Heart left ventricle (tissue), 13 donors: ENCODE data around the gene XPO1.

Experiments used
- POLR2A ChIP-seq, 2 donors: fragments of 450-650 bp; IDR thresholded peaks; one replicate each; pipeline ENCODE4 v1.6.1; 2017; ENCODE audit warnings: antibody characterized with exemption in 2 of 2, mild to moderate bottlenecking in 2 of 2, moderate library complexity in 2 of 2
- TF ChIP-seq, protein P1 (sequence below), 12 donors: fragments of 200-600 bp; sonication (generic) in 4 of 12; IDR thresholded peaks; one replicate each; pipeline versions ENCODE4 v1.5.0 to v1.8.0; 2018 to 2022; ENCODE audit warnings: antibody characterized with exemption in 12 of 12, mild to moderate bottlenecking in 5 of 12
- donor health status: ischemic (EF 13 %, LVEDD 7.1; RV severe dilation, severe dysfunction).
- donor health status: DM: no; HTN: yes; CAD: no.
- donor health status: DM: no; HTN: no; CAD: no.
- donor health status: ischemic (EF 25% LVEDD 6.9; RV normal size, moderate dysfunction).
- donor health status: ischemic (EF 25% LVEDD 5.7; RV mildly dilated, moderate dysfunction).
- donor health status: ischemic (EF 35%, LVEDD 5.7; RV mildly dilated, moderate dysfunction).
- donor health status: nonischemic (EF 11% LVEDD 7.7; RV severe dilation, severe dysfunction).
- donor health status: DM: yes; HTN: yes; CAD: no.
- donor health status: PGD.
- donor health status: ischemic (EF 29% LVEDD 5.4; RV normal size, mild dysfunction).
- donor health status: nonischemic (EF 23%, LVEDD 6.1; RV moderate dilation, normal function).

DNA sequence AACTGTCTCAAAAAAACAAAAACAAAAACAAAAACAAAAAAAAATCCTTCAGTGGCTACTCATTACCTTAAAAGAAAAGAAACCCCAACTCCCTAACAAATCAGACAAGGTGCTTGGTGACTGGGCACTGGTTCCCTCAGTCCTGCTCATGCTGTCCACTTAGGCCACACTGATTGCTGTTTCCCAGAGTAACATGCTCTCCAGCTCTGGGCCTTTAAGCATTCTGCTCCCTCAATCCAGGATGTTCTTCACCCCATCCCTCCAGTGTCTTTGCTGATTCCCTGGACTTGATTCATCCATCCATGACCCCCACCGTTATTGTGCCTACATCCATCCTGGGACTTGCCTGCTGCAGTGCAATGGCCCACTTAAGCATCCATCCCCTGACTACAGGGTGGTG is 16.4 kb upstream of the XPO1 start:
- TF ChIP-seq, protein P1, sequence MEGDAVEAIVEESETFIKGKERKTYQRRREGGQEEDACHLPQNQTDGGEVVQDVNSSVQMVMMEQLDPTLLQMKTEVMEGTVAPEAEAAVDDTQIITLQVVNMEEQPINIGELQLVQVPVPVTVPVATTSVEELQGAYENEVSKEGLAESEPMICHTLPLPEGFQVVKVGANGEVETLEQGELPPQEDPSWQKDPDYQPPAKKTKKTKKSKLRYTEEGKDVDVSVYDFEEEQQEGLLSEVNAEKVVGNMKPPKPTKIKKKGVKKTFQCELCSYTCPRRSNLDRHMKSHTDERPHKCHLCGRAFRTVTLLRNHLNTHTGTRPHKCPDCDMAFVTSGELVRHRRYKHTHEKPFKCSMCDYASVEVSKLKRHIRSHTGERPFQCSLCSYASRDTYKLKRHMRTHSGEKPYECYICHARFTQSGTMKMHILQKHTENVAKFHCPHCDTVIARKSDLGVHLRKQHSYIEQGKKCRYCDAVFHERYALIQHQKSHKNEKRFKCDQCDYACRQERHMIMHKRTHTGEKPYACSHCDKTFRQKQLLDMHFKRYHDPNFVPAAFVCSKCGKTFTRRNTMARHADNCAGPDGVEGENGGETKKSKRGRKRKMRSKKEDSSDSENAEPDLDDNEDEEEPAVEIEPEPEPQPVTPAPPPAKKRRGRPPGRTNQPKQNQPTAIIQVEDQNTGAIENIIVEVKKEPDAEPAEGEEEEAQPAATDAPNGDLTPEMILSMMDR (IDR thresholded peaks at IDR 0.05): no peak
- TF ChIP-seq POLR2A (IDR thresholded peaks at IDR 0.05): no peak
